ENCODE data around the gene MMRN2.

- TF ChIP-seq CTCF (IDR thresholded peaks at IDR 0.05): no peak
- no peak for TF ChIP-seq POLR2A (IDR thresholded peaks at IDR 0.05)
These were observed 17.1 kb upstream of the MMRN2 start for GRCh38 chr10:86974484-86974883.

Data from body of pancreas (tissue), 4 donors.